NCI-H187 treated with DMSO at 0.1 percent for 48 hours (cell line): Measurements from ENCODE around the gene THBS2.
"Not testable (repeated sequence)": the region's sequence is repeated elsewhere in the genome, so short reads cannot be mapped to it uniquely, and the experiment has no call there.

Experiments used
- DNase-seq: peaks from one replicate; lab custom pipeline; 2025; lab: John Stamatoyannopoulos, UW

The THBS2 gene

DNA sequence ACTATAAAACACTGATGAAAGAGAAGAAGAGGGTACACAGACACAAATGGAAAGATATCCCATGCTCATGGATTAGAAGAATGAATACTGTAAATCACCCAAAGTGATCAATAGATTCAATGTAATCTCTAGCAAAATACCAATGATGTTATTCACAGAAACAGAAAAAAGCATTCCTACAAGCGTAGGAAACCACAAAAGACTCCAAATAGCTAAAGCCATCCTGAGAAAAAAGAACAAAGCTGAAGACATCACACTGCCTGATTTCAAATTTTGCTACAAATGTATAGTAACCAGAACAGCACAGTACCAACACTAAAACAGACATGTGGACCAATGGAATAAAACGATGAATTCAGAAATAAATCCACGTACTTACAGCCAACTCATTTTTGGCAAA lies 43.0 kb downstream of the THBS2 start:
- DNase-seq, result no peak

DNA sequence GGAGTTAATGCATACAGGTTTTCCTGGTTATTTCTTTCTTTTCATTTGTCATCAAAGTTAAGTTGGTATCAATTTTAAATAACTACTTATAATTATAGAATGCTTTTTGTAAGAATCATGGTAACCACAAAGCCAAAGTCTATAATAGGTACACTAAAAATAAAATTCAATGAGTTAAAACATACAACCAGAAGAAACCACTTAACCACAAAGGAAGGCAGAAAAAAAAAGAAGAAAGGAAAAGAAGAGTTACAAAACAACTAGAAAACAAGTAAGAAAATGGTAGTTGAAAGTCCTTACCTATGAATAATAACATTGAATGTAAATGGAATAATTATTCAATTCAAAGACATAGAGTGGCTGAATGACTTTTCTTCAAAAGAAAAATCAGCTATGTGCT lies 45.6 kb downstream of the THBS2 start:
- DNase-seq, result no peak

DNA sequence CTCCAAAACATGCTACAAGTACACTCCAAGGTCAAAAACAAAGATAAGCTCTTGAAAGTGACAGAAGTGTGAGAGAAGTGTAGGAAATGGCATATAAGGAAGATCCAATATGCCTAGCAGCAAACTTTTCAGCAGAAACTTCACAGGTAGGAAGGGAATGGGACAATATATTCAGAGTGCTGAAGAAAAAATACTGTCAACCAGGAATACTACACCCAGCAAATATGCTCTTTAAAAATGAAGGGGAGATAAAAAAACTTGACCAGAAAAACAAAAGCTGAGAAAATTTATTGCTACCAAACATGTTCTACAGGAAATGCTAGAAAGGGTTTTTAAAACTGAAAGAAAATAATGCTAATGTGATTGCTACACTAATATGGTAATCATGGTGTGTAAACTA lies 46.2 kb downstream of the THBS2 start:
- DNase-seq, result no peak

DNA sequence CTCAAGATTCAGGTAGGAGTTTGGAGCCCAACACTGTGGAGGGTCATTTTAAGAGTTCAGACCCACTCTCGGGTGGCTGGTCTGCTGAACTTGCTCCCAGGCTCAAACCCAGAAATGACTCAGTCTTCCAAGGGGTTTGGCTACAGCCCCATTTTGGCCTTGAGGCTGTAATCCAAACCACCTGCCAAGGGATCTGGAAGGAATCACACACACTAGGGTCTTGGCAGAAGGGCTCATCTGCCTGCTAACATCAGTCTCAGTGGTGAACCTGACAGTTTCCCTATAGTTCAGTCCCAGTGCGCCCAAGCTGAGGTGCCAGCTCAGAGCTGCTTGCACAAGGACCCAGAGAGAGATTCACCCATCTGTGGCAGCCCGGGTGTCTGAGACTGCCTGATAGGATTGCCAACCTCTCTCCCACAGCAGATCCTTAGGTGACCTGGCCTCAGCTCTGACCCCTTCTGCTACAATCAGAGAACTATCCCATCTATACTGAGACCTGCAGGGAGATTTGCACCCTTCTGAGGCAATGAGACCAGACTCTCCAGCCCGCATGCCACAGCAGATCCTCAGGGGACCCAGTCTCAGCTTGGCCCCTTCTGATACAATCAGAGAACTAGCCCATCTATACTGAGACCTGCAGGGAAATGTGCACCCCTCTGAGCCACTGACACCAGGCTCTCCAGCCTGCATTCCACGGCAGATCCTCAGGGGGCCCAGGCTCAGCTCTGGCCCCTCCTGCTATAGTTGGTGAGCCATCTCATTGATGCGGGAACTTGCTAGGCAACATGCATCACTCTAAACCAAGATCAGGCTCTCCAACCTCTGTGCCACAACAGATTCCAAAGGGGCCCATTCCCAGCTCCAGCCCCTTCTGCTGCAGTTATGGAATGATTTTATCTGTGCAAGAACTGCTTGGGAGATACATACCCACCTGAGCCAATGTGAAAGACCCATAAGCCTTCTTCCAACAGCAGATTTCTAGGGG lies 48.2 kb downstream of the THBS2 start:
- DNase-seq, result no peak

DNA sequence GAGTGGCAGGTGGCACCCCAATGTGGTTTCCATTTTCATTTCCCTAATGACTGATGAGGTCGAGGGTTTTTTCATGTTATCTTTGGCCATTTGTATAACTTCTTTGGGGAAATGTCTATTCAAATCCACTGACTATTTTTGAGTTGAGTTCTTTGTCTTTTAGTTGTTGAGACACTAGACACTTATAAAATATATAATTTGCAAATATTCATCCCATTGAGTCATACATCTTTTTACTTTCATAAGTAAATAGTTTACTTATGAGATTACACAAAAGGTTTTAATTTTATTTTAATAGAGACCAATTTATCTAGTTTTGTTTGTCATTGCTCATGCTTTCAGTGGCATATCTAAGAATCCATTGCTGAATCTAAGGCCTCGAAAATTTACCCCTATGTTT lies 49.5 kb downstream of the THBS2 start:
- DNase-seq, result no peak

DNA sequence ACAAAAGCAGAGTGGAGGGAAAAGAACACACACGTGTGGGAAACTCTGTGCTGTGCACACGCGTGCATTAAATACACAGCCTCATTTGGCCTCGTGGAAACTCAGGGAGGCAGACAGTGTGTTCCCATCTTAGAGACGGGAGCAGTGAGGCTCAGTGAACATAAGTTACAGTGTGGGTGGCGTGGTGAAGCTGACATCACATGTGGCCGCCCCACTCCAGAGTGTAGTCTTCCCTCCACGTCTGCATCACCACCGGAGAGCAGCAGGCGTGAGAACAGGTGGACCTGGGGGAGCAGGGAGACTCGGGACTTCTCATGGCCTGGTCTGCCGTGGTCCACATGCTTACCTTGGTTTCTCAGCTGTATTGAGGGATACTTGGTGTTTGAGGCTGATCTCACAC lies 51.7 kb downstream of the THBS2 start:
- DNase-seq, result no peak

DNA sequence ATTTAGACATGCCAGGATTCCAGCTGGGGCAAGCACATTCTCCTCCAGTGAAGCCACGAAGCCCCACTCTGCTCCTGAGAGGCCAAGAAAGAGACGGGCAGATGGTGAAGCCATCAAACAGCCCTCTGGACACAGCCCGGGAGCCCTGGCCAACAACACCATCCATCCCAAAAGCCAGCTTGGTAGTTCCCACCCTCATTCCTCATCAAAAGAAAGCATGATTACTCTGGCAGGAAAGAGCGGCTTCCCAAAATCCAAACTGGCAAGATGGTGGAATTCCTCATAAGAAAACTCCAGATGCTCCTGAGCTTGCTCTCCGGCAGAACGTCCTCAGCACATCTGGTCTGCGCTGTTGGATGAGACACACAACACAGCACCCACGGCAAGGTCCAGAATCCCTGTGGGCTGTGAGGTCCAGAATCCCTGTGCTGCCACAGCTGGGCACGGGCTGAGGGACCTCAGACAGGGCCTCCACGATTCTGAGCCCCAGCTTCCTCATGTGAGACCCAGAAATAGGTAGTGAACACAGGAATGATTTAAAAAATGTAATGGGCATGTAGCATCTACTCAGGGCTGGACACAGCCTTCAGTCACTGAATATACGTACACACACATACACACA lies 52.6 kb downstream of the THBS2 start:
- no peak for DNase-seq

DNA sequence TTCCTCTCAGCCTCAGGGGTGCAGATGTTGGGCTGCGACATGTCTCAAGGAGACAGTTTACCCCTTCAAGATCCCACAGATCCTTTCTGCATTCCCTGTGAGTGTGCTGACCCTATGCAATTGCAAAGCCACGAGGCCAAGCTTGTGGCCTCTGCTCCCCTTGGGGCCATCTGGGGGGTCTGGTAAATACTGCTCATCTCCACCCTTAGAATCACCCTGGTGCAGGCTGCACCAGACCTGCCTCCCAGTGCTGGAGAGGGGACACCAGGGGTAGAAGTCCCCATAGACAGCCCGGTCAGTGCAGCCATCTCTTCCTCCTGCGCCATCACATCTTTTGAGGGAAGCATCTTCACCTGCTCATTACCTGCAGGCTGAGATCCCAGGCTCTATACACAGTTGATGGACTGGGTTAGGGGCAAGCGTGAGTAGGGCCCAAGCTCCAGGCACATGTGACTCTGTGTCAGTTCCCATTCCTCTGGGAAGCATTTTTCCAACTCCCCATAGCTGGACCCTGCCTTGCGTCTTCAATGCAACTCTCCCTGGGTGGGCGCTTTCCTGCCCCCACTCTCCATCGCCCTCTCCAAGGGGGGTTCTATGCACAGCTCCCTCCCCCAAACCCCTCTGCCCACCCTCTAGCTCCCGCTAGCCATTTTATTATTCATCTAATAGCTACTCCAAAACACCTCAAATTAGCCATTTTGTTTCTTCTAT lies 53.9 kb downstream of the THBS2 start:
- no peak for DNase-seq

DNA sequence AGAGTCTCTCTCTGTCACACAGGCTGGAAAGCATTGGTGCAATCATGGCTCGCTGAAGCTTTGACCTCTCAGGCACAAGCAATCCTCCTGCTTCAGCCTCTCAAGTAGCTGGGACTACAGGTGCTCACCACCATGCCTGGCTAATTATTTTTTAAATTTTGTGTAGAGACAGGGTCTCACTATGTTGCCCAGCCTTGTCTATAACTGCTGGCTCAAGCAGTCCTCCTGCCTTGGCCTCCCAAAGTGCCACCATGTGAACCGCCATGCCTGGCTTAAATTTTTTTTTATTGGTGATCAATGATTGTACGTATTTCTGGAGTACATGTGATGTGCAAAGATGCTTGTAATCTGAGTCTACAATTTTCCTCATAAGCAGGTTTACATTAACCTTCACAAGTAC lies 54.8 kb downstream of the THBS2 start:
- no peak for DNase-seq

DNA sequence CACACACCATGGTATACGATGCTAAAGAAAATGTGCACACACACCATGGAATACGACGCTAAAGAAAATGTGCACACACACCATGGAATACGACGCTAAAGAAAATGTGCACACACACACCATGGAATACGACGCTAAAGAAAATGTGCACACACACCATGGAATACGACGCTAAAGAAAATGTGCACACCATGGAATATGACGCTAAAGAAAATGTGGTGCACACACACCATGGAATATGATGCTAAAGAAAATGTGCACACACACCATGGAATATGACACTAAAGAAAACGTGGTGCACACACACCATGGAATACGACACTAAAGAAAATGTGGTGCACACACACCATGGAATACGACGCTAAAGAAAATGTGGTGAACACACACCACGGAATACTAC lies 55.7 kb downstream of the THBS2 start:
- DNase-seq, result not testable (repeated sequence)

DNA sequence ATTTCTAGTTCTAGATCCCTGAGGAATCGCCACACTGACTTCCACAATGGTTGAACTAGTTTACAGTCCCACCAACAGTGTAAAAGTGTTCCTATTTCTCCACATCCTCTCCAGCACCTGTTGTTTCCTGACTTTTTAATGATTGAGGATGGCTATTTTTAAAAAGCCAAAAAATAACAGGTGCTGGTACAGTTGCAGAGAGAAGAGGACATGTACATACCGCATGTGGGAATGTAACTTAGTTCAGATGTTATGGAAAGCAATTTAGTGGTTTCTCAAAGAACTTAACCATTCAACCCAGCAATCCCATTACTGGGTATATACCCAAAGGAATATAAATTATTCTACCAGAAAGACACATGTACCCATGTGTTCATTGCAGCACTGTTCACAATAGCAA lies 57.4 kb downstream of the THBS2 start:
- not testable (repeated sequence) for DNase-seq

DNA sequence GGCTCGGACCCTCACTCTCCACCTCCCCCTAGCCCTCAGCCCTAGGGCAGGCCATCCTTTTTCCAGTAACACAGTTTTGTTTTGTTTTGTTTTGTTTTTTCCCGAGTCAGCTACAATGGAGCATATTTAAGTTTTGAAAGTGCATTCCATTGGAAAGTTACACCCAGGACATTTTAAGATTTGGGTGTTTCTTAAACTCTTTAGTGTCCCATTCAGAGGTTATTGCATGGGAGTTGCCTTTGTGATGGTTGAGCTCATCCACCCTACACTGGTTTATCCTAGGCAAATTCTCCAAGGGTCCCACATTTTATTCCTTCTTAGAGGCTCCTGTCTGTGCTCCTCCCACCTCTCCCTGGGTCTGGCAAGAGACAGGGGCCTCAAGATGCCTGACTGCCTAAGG lies 58.9 kb downstream of the THBS2 start:
- DNase-seq, result no peak

DNA sequence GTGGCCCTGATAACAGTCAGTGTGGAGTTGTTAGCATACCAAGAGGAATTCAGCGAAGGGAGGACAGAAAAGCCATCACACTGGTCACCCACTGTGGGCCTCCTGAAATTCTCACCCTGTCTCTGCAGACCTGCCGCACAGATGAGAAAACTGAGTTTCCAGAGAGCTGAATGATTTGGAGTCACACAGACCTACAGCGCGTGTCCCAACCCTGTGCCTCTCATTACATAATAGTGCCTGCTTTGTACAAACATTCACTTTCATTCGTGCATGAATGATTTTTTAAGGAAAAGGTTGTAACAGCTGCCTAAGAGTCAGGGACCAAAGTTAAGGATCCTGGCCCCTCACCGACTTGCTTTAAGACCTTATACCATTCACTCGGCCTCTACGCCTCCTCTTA lies 62.7 kb downstream of the THBS2 start:
- no peak for DNase-seq

DNA sequence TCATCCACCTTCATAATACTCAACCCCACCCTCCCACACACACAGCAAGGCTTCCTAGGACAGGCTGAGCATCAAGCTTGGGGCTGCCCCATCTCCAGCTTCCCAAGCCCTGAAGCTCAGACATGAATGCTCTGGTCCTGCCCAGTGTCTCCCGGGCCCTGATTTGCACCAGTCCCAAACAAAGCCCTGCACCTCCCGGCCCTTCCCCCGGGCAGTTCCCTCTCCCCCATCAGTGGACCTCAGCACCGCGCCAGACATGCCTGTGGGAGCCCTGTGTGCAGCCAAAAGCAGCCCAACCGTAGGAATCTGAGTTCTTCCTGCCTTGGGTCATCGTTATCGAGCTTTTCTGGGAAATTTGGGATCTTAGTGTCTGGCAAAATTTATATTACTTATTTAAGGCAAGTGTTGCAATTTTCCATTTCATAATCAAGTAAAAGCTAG lies 63.5 kb downstream of the THBS2 start:
- no peak for DNase-seq

DNA sequence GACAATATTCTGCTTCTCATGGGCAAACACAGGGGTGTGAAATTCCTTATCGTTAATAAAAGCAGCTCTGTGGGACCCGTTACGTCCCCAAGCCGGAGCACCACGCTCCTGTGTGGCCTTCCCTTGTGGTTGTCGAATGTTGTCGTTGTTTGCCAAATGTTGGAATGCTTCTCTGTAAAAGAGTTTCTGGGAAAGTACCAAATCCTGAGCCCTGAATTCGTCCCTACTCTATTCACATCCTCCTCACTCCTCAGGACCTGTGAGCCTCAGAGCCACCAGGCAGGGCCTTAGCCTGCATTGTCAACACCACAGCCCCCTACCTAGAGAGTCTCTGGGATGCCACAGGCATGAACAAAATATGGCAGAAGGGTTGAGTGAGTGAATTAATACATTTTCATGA lies 64.0 kb downstream of the THBS2 start:
- DNase-seq, result no peak

DNA sequence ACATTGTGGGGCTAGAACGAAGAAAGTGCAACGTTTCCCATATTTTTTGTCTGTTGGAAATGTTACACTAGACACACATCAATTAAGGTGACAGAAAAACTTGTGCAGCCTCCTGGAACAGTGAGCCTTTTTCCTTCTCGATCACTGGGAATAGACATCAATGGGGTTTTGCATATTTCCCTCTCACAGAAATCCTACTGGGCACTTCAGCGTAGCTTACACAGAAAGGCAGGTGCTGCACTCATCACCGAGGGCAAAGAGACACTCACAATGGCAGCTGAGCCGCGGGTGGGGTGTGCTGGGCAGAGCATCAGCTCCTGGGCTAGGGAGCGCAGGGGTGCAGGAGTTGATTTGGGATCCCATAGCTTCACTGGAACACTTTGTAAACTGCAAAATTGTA lies 64.5 kb downstream of the THBS2 start:
- DNase-seq, result no peak

DNA sequence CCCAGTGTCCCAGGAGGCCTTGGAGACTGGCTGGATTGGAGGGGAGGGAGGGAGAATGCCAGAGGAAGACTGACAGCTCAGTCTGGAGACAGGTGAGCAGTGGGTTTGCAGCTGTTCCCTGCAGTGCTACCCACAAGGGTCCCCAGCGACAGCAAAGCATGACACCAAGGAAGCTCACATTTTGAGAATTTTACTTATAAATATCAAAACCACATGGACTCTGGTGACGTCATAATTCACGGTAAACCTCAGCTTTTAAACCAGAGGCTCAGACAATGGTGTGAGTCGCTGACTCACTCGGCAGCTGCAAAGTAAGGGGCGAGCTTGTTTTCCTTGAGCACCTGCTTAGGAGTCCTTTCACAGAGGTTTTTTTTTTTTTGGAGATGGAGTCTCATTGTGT lies 65.2 kb downstream of the THBS2 start:
- no peak for DNase-seq

DNA sequence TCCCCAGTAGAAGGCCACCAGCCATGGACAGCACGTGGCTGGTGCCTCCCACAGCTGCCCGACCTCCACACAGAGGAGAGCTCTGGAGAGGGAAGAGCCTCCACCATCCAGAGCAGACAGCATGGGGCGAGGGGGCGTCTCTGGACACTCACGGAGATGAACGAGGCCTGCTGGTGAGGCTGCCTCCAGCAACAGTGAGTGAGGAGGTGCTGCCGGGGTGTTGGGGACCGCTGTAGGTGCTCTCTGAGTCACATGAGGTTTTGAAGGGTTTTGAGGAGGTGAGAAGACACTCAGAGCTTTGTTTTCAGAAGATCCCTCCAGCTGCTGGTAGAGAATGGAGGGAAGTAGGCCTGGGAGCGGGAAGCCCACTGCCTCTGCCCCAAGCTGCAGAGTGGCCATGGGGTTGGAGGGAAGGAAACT lies 65.6 kb downstream of the THBS2 start:
- DNase-seq, result no peak

DNA sequence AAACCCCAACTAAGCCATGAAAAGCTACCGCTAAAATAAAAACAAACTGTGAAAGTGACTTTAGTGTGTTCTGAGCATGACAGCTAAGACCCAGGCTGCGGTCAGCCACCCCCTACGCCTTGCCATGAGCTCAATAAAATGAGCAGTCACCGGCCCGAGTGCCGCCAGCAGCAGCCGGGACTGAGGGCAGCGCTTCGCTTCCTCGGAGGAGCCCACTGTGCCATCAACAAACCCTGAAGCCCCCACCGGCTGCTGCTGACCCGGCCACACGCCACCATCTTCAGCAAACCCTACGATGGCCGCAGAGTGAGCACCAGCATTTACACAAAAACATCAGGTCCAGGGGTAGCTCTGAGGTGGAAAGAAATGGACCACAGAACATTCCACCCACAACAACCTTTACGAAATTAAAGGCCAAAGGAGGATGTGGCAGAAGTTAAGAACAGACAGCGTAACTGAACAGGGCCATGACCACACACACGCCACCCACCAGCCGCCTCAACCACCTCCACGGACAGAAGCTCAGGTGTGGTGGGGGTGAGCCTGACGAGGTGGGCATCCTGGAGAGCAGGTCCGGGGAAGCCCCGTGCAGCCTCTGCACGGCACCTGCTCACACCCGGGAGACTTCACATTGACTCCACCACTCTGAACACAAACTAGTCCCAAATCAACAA lies 67.0 kb downstream of the THBS2 start:
- DNase-seq, result no peak

DNA sequence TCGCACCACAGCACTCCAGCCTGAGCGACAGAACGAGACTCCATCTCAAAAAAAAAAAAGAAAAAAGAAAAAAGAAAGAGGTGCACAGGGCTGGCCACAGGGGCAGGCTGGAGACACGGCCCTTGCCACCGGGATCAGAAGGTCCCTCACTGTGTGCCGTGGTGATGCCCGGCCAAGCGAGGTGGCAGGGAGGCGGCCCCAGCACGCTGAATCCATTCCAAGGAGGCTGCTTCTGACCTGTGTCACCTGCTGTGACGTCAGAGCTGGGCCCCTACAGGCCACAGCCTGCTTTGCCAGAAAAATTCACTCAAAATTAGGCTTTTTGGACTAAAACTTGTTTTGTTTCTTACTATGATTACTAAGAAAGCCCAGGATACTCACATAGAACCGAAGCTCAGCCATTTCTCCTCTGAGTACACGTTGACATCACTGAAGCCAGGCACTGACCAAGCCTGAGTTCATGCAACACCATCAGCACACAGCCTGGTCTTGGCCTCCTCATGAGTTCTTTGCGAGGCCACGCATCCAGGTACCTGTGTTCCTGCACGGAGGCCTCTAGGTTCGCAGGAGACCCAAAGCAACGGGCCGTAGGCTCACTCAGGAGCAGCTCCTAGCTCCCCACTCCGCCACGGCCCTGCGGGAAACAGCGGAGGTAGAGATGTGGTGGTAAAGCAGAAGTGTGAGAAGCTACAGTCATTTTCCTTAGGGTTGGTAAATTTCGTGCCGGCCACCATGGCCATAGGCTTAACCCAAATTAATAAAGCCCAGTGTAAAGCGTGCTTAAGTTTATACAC lies 67.8 kb downstream of the THBS2 start:
- DNase-seq, result no peak

DNA sequence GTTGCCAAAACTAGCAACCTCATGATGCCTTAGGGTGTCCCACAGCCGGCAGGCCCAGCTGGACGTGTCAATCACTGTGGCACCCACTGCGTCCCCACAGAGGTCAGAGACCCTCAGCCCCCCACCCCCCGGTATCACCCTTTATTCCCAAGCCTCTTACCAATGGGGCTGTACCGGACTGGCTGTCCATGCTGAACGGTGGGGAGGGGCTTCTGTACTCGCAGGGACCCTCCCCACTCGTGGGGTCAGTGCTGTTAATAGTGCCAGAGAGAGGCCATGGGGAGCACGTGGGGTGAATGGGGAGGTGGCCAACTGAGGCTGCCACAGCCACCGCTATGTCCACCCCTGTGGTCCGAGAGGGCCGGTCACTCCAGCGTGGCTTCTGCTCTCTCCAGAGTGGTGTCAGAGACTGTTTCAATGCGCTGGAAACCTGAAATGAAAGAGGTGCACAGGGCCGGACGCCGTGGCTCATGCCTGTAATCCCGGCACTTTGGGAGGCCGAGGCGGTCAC lies 68.6 kb downstream of the THBS2 start:
- no peak for DNase-seq
